ENCODE results near the gene ZDHHC18. TPM values are rescaled to one million over a fixed set of nuclear protein-coding genes. Genes with fewer than 3 reads are reported as not detected.

Gene ZDHHC18, protein sequence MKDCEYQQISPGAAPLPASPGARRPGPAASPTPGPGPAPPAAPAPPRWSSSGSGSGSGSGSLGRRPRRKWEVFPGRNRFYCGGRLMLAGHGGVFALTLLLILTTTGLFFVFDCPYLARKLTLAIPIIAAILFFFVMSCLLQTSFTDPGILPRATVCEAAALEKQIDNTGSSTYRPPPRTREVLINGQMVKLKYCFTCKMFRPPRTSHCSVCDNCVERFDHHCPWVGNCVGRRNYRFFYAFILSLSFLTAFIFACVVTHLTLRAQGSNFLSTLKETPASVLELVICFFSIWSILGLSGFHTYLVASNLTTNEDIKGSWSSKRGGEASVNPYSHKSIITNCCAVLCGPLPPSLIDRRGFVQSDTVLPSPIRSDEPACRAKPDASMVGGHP
- total RNA-seq (ENCODE audit: low replicate concordance) = 30.4 and 52.2 TPM in 2 replicates

DNA sequence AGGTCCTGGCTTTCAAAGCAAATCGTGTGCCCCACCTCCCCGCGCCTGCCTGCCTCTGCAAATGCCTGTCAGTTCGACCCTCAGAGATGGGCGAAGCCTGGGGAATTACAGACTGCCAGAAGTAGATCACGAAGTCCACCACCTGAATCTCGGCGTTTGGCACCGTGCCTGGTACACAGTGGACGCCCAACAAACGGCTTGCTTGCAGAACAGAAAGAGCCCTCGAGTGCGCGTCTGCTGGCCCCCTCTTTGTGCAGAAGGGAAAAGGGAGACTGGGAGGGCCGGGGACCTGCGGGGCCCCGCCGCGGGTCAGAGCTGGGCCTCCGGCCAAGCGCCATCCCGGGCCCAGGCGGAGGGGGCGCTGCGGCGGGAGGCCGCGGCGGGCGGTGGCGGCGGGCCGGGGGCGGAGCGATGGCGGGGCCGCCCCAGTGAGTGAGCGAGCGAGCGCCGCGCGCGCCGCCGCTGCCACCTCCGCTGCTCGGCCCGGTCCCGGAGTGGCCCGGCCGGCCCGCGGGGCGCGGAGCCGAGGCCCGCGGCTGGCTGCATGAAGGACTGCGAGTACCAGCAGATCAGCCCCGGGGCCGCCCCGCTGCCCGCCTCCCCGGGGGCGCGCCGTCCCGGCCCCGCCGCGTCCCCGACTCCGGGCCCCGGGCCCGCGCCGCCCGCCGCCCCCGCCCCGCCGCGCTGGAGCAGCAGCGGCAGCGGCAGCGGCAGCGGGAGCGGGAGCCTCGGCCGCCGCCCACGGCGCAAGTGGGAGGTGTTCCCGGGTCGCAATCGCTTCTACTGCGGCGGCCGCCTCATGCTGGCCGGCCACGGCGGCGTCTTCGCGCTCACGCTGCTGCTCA, at the start of gene ZDHHC18:
Gene ZDHHC18 (plus strand): TSS at position 428 of the 845 bp plus-strand sequence. CDS start 117 bp downstream, at position 545.
- Histone ChIP-seq H3K36me3 (no peaks in the 10 kb centered on the region), H3F3A (ENCODE audit: low read depth) (peaks cover 20% of the 10 kb centered on the region), H3K4me2 (peak within 1 kb of the TSS; percentile 99), H3K27ac (no peak within 1 kb of the TSS), H3K4me1 (peaks cover 30% of the 10 kb centered on the region), H2AFZ (replicated peaks) (peak within 1 kb of the TSS; percentile 92), H3K9ac (peak within 1 kb of the TSS; percentile 84), H3K9me3 (ENCODE audit: low read depth) (no peaks in the 10 kb centered on the region), H3K79me2 (ENCODE audit: low read depth) (peaks cover 46% of the 10 kb centered on the region), H4K20me1 (ENCODE audit: low read depth) (peaks cover 42% of the 10 kb centered on the region), H3K4me3 (peak within 1 kb of the TSS; percentile 94), H3K27me3 (no peaks in the 10 kb centered on the region)
- Mint-ChIP-seq H3K4me3 (peak within 1 kb of the TSS; percentile 99), H3K9me3 (no peaks in the 10 kb centered on the region), H3K27ac (peak within 1 kb of the TSS; percentile 98), H3K4me1 (peaks cover 25% of the 10 kb centered on the region), H3K27me3 (ENCODE audit: insufficient read depth, low read depth) (peaks cover 14% of the 10 kb centered on the region), H3K36me3 (peaks cover 2% of the 10 kb centered on the region)
- TF ChIP-seq, protein P1, sequence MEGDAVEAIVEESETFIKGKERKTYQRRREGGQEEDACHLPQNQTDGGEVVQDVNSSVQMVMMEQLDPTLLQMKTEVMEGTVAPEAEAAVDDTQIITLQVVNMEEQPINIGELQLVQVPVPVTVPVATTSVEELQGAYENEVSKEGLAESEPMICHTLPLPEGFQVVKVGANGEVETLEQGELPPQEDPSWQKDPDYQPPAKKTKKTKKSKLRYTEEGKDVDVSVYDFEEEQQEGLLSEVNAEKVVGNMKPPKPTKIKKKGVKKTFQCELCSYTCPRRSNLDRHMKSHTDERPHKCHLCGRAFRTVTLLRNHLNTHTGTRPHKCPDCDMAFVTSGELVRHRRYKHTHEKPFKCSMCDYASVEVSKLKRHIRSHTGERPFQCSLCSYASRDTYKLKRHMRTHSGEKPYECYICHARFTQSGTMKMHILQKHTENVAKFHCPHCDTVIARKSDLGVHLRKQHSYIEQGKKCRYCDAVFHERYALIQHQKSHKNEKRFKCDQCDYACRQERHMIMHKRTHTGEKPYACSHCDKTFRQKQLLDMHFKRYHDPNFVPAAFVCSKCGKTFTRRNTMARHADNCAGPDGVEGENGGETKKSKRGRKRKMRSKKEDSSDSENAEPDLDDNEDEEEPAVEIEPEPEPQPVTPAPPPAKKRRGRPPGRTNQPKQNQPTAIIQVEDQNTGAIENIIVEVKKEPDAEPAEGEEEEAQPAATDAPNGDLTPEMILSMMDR (IDR thresholded peaks at IDR 0.05) = peak; percentile 52
- TF ChIP-seq EZH2phosphoT487 (IDR thresholded peaks at IDR 0.05) (no peak), EZH2 (IDR thresholded peaks at IDR 0.05) (no peak)
- DNase-seq (ENCODE audit: low spot score) = peak; percentile 89

DNA sequence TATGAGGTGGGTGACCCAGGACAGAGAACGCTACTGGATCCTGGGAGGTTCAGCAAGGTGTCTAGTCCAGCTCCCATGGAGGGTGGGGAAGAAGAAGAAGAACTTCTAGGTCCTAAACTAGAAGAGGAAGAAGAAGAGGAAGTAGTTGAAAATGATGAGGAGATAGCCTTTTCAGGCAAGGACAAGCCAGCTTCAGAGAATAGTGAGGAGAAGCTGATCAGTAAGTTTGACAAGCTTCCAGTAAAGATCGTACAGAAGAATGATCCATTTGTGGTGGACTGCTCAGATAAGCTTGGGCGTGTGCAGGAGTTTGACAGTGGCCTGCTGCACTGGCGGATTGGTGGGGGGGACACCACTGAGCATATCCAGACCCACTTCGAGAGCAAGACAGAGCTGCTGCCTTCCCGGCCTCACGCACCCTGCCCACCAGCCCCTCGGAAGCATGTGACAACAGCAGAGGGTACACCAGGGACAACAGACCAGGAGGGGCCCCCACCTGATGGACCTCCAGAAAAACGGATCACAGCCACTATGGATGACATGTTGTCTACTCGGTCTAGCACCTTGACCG, 47.3 kb upstream of the ZDHHC18 start:
- H3K9me3 ChIP-seq (ENCODE audit: low read depth) = no peaks in the 10 kb centered on the region
- no peak overlapping the region for H3K4me3 Mint-ChIP-seq
- no peak overlapping the region for H2AFZ ChIP-seq (replicated peaks)
- H3K4me3 ChIP-seq = no peak overlapping the region
- H3K79me2 ChIP-seq (ENCODE audit: low read depth) = peaks cover 33% of the 10 kb centered on the region
- no peak overlapping the region for H3K4me2 ChIP-seq
- no peaks in the 10 kb centered on the region for H3K27me3 ChIP-seq
- H3K4me1 Mint-ChIP-seq = peaks cover 25% of the 10 kb centered on the region
- TF ChIP-seq, protein P1 (IDR thresholded peaks at IDR 0.05) = no peak
- TF ChIP-seq EZH2 (IDR thresholded peaks at IDR 0.05) = no peak
- no peak for TF ChIP-seq EZH2phosphoT487 (IDR thresholded peaks at IDR 0.05)
- H3K9ac ChIP-seq = no peak overlapping the region
- peaks cover 10% of the 10 kb centered on the region for H3K4me1 ChIP-seq
- peaks cover 49% of the 10 kb centered on the region for H3K36me3 Mint-ChIP-seq
- H4K20me1 ChIP-seq (ENCODE audit: low read depth) = peaks cover 66% of the 10 kb centered on the region
- H3K36me3 ChIP-seq = peaks cover 14% of the 10 kb centered on the region
- H3K27me3 Mint-ChIP-seq (ENCODE audit: insufficient read depth, low read depth) = peaks cover 7% of the 10 kb centered on the region
- no peak overlapping the region for H3K27ac Mint-ChIP-seq
- peaks cover 50% of the 10 kb centered on the region for H3F3A ChIP-seq (ENCODE audit: low read depth)
- no peak for DNase-seq (ENCODE audit: low spot score)
- no peaks in the 10 kb centered on the region for H3K9me3 Mint-ChIP-seq
- H3K27ac ChIP-seq = no peak overlapping the region

DNA sequence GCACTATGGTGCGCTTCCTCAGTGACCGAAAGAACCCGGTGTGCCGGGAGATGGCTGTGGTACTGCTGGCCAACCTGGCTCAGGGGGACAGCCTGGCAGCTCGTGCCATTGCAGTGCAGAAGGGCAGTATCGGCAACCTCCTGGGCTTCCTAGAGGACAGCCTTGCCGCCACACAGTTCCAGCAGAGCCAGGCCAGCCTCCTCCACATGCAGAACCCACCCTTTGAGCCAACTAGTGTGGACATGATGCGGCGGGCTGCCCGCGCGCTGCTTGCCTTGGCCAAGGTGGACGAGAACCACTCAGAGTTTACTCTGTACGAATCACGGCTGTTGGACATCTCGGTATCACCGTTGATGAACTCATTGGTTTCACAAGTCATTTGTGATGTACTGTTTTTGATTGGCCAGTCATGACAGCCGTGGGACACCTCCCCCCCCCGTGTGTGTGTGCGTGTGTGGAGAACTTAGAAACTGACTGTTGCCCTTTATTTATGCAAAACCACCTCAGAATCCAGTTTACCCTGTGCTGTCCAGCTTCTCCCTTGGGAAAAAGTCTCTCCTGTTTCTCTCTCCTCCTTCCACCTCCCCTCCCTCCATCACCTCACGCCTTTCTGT, 46.0 kb upstream of the ZDHHC18 start:
- no peak overlapping the region for H2AFZ ChIP-seq (replicated peaks)
- H3K27me3 Mint-ChIP-seq (ENCODE audit: insufficient read depth, low read depth) = peaks cover 4% of the 10 kb centered on the region
- H3K4me3 ChIP-seq = no peak overlapping the region
- H3K36me3 Mint-ChIP-seq = peaks cover 36% of the 10 kb centered on the region
- no peak overlapping the region for H3K4me2 ChIP-seq
- no peak overlapping the region for H3K27ac Mint-ChIP-seq
- no peak overlapping the region for H3K9ac ChIP-seq
- peaks cover 61% of the 10 kb centered on the region for H4K20me1 ChIP-seq (ENCODE audit: low read depth)
- H3K9me3 Mint-ChIP-seq = no peaks in the 10 kb centered on the region
- H3K4me1 Mint-ChIP-seq = peaks cover 36% of the 10 kb centered on the region
- H3K36me3 ChIP-seq = peaks cover 14% of the 10 kb centered on the region
- no peak overlapping the region for H3K4me3 Mint-ChIP-seq
- no peak overlapping the region for H3K27ac ChIP-seq
- peaks cover 33% of the 10 kb centered on the region for H3K79me2 ChIP-seq (ENCODE audit: low read depth)
- no peaks in the 10 kb centered on the region for H3K27me3 ChIP-seq
- H3K9me3 ChIP-seq (ENCODE audit: low read depth) = no peaks in the 10 kb centered on the region
- H3F3A ChIP-seq (ENCODE audit: low read depth) = peaks cover 63% of the 10 kb centered on the region
- TF ChIP-seq, protein P1 (IDR thresholded peaks at IDR 0.05) = no peak
- no peak for TF ChIP-seq EZH2 (IDR thresholded peaks at IDR 0.05)
- no peak for TF ChIP-seq EZH2phosphoT487 (IDR thresholded peaks at IDR 0.05)
- DNase-seq (ENCODE audit: low spot score) = no peak
- H3K4me1 ChIP-seq = peaks cover 10% of the 10 kb centered on the region
